HS-27A (cell line): ENCODE results near the gene NPR3.
"Not testable (repeated sequence)": the region's sequence is repeated elsewhere in the genome, so short reads cannot be mapped to it uniquely, and the experiment has no call there.

Experiments used
- DNase-seq: peaks from one replicate; pipeline ENCODE4 v3.0.0-alpha.2; 2012; ENCODE audit warnings: low read depth, missing footprints

Gene NPR3

GRCh38 chr5:32765266-32765665 is 54.1 kb downstream of the NPR3 start:
- DNase-seq: no peak

- DNase-seq: peak; percentile 98
These were observed 56.9 kb downstream of the NPR3 start for GRCh38 chr5:32767948-32768467.

GRCh38 chr5:32769711-32770110 is 58.6 kb downstream of the NPR3 start:
- DNase-seq: no peak

GRCh38 chr5:32770444-32770843 is 59.3 kb downstream of the NPR3 start:
- DNase-seq: no peak

GRCh38 chr5:32771037-32771436 is 59.9 kb downstream of the NPR3 start:
- no peak for DNase-seq

GRCh38 chr5:32773944-32774343 is 62.8 kb downstream of the NPR3 start:
- DNase-seq: no peak

GRCh38 chr5:32776200-32776599 is 65.1 kb downstream of the NPR3 start:
- DNase-seq: no peak

GRCh38 chr5:32777222-32777621 is 66.1 kb downstream of the NPR3 start:
- no peak for DNase-seq

- DNase-seq: no peak
These were observed 66.6 kb downstream of the NPR3 start for GRCh38 chr5:32777733-32778132.

GRCh38 chr5:32778403-32778802 is 67.3 kb downstream of the NPR3 start:
- DNase-seq: no peak

- no peak for DNase-seq
These were observed 68.8 kb downstream of the NPR3 start for GRCh38 chr5:32779754-32780415.

- peak; percentile 85 for DNase-seq
These were observed 69.4 kb downstream of the NPR3 start for GRCh38 chr5:32780508-32780919.

GRCh38 chr5:32783661-32784060 is 72.5 kb downstream of the NPR3 start:
- DNase-seq: no peak

- no peak for DNase-seq
These were observed 74.6 kb downstream of the NPR3 start for GRCh38 chr5:32785611-32786254.

GRCh38 chr5:32786311-32786710 is 75.2 kb downstream of the NPR3 start:
- DNase-seq: no peak

- no peak for DNase-seq
These were observed 79.4 kb downstream of the NPR3 start for GRCh38 chr5:32790411-32790951.

- no peak for DNase-seq
These were observed 80.6 kb downstream of the NPR3 start for GRCh38 chr5:32791536-32792243.

- no peak for DNase-seq
These were observed 83.0 kb downstream of the NPR3 start for GRCh38 chr5:32794086-32794485.

- DNase-seq: no peak
These were observed 91.6 kb downstream of the NPR3 start for GRCh38 chr5:32802764-32803163.

GRCh38 chr5:32803656-32804055 is 92.5 kb downstream of the NPR3 start:
- DNase-seq: no peak

GRCh38 chr5:32805462-32805861 is 94.3 kb downstream of the NPR3 start:
- DNase-seq: not testable (repeated sequence)

GRCh38 chr5:32805971-32806638 is 95.0 kb downstream of the NPR3 start:
- no peak for DNase-seq
